HepG2 (cell line): ENCODE results near the gene SYCE3. TPM values are rescaled to one million over a fixed set of nuclear protein-coding genes. Genes with fewer than 3 reads are reported as not detected.
A peak's percentile ranks its signal among the peaks of the same experiment; 100 is the strongest.

ENCODE experiments used
- ARID4A ChIP-seq: sonication (generic); formaldehyde crosslinking; IDR thresholded peaks from 2 replicates; pipeline ENCODE4 v1.5.0; 2020; ENCODE audit warnings: mild to moderate bottlenecking, missing genetic modification reagents, borderline replicate concordance
- BCL6 ChIP-seq: IDR thresholded peaks from 2 replicates; pipeline ENCODE4 v1.6.1; 2016; ENCODE audit warnings: missing genetic modification reagents, missing compliant biosample characterization
- ELF1 ChIP-seq: sonication (generic); formaldehyde crosslinking; IDR thresholded peaks from 2 replicates; pipeline ENCODE4 v1.4.0; 2020; ENCODE audit warnings: missing genetic modification reagents
- IKZF4 ChIP-seq: sonication (generic); formaldehyde crosslinking; IDR thresholded peaks from 2 replicates; pipeline ENCODE4 v1.5.1; 2020; ENCODE audit warnings: borderline replicate concordance, mild to moderate bottlenecking, low read depth, missing genetic modification reagents; ENCODE audit errors: not compliant biosample characterization
- JDP2 ChIP-seq: sonication (generic); formaldehyde crosslinking; IDR thresholded peaks from 2 replicates; pipeline ENCODE4 v1.8.1; 2022; ENCODE audit warnings: missing genetic modification reagents, borderline replicate concordance
- KIAA2018 ChIP-seq: sonication (generic); formaldehyde crosslinking; IDR thresholded peaks from 2 replicates; pipeline ENCODE4 v1.5.0; 2020; ENCODE audit warnings: mild to moderate bottlenecking, missing genetic modification reagents, borderline replicate concordance
- KLF16 ChIP-seq, 2 experiments: sonication (generic) in 1 of 2; formaldehyde crosslinking in 1 of 2; IDR thresholded peaks; 2 replicates each; pipeline versions ENCODE4 v1.6.1 to v1.8.0; 2016 to 2023; ENCODE audit warnings: missing genetic modification reagents in 2 of 2, missing compliant biosample characterization in 1 of 2
- MTERF4 ChIP-seq: sonication (generic); formaldehyde crosslinking; IDR thresholded peaks from 2 replicates; pipeline ENCODE4 v1.8.0; 2023; ENCODE audit warnings: mild to moderate bottlenecking, missing genetic modification reagents
- REL ChIP-seq: sonication (generic); formaldehyde crosslinking; conservative IDR thresholded peaks from 2 replicates; pipeline ENCODE4 v1.8.0; 2022; ENCODE audit warnings: mild to moderate bottlenecking, missing genetic modification reagents, moderate library complexity
- REXO4 ChIP-seq: sonication (generic); formaldehyde crosslinking; IDR thresholded peaks from 2 replicates; pipeline ENCODE4 v1.8.0; 2022; ENCODE audit warnings: missing genetic modification reagents, mild to moderate bottlenecking, borderline replicate concordance
- STAG1 ChIP-seq: sonication (generic); formaldehyde crosslinking; IDR thresholded peaks from 2 replicates; pipeline ENCODE4 v1.4.0; 2020; ENCODE audit warnings: missing genetic modification reagents
- ZFP36 ChIP-seq: fragments of 150-350 bp; IDR thresholded peaks from 2 replicates; pipeline ENCODE4 v1.6.1; 2018; ENCODE audit warnings: borderline replicate concordance, low read length, low read depth; ENCODE audit not compliant: partially characterized antibody
- ZMAT3 ChIP-seq: sonication (generic); formaldehyde crosslinking; conservative IDR thresholded peaks from 2 replicates; pipeline ENCODE4 v1.7.0; 2021; ENCODE audit warnings: missing genetic modification reagents
- ZNF264 ChIP-seq: sonication (generic); formaldehyde crosslinking; IDR thresholded peaks from 2 replicates; pipeline ENCODE4 v1.4.0; 2020; ENCODE audit warnings: missing genetic modification reagents
- ZNF564 ChIP-seq: sonication (generic); formaldehyde crosslinking; IDR thresholded peaks from 2 replicates; pipeline ENCODE4 v1.8.1; 2023; ENCODE audit warnings: mild to moderate bottlenecking, missing genetic modification reagents
- polyA plus RNA-seq, 8 experiments: library from polyadenylated mRNA; depleted of rRNA in 3 of 8; stranded (reverse) in 7 of 8; unstranded in 1 of 8; fragments of >200 nt; fragmentation: Illumina TruSeq in 4 of 8; extraction: Trizol in 4 of 8; gene quantifications; 2 replicates each; pipeline versions ENCODE4 v1.2.1 to v1.2.3, GENCODE V29; 2011 to 2016; ENCODE audit warnings: low read depth in 4 of 8, missing spikeins in 1 of 8, mixed read lengths in 1 of 8; ENCODE audit not compliant: insufficient read depth in 1 of 8
- total RNA-seq, 5 experiments: library from RNA; depleted of rRNA; stranded (reverse); fragments of >200 nt; fragmentation: Illumina TruSeq; extraction: Trizol; gene quantifications; 2 replicates each; pipeline ENCODE4 v1.2.3, GENCODE V29; 2016; ENCODE audit warnings: low read depth in 1 of 5

Gene SYCE3
- total and polyA plus RNA-seq, 2 of the 13 experiments (the other 11 are each of a cell fraction or from before 2014, with no cell fraction given): not detected

- no peak for TF ChIP-seq KIAA2018
- no peak; the same call in 1 of the 2 replicates for TF ChIP-seq STAG1 (CRISPR knock-in tag)
- 0 out of 2 replicates have a peak, but pooled peaks have one; percentile 35 for TF ChIP-seq ZNF264 (CRISPR knock-in tag)
- no peak for TF ChIP-seq REL (CRISPR knock-in tag)
- TF ChIP-seq ZMAT3 (CRISPR knock-in tag): no peak
- peak; percentile 39; the same call in 1 of the 2 replicates for TF ChIP-seq ARID4A (CRISPR knock-in tag)
- TF ChIP-seq IKZF4 (CRISPR knock-in tag): peak; percentile 21
- TF ChIP-seq KLF16 (CRISPR knock-in tag; IDR thresholded peaks at IDR 0.05): no peak; a peak in 2 of 4 replicates
- TF ChIP-seq MTERF4 (CRISPR knock-in tag): no peak
- TF ChIP-seq ZFP36: no peak
- TF ChIP-seq REXO4 (CRISPR knock-in tag): no peak
- TF ChIP-seq BCL6 (CRISPR knock-in tag): no peak
- TF ChIP-seq ELF1 (CRISPR knock-in tag): no peak
- TF ChIP-seq ZNF564 (CRISPR knock-in tag): peak; percentile 68; the same call in 1 of the 2 replicates
- no peak for TF ChIP-seq JDP2 (CRISPR knock-in tag)
Measured at GRCh38 chr22:50526108-50526833, 36.4 kb downstream of the SYCE3 start (continued).
